ENCODE data around the gene RNF133. TPM values are rescaled to one million over a fixed set of nuclear protein-coding genes. Genes with fewer than 3 reads are reported as not detected.

RNF133 gene
- total RNA-seq (2014; rRNA removed; shearing (Covaris generic)), result not detected in 2 replicates

- no peak for DNase-seq (ENCODE audit: low read depth)
Measured at GRCh38 chr7:122699017-122699416, at the start of gene RNF133. Gene RNF133 (minus strand): TSS chr7:122699117. CDS start chr7:122698918, 199 bp downstream.

- no peak for DNase-seq (ENCODE audit: low read depth)
Measured at GRCh38 chr7:122748195-122748594, 49.3 kb upstream of the RNF133 start.

- DNase-seq (ENCODE audit: low read depth), result no peak
Measured at GRCh38 chr7:122746948-122747347, 48.0 kb upstream of the RNF133 start.

GRCh38 chr7:122743211-122743610 is 44.3 kb upstream of the RNF133 start:
- DNase-seq (ENCODE audit: low read depth), result no peak

- no peak for DNase-seq (ENCODE audit: low read depth)
Measured at GRCh38 chr7:122738947-122739346, 40.0 kb upstream of the RNF133 start.

GRCh38 chr7:122736183-122736582 is 37.3 kb upstream of the RNF133 start:
- no peak for DNase-seq (ENCODE audit: low read depth)

GRCh38 chr7:122727759-122728158 is 28.8 kb upstream of the RNF133 start:
- DNase-seq (ENCODE audit: low read depth), result no peak

GRCh38 chr7:122727354-122727753 is 28.4 kb upstream of the RNF133 start:
- no peak for DNase-seq (ENCODE audit: low read depth)

GRCh38 chr7:122726881-122727280 is 28.0 kb upstream of the RNF133 start:
- no peak for DNase-seq (ENCODE audit: low read depth)

GRCh38 chr7:122724366-122724765 is 25.4 kb upstream of the RNF133 start:
- no peak for DNase-seq (ENCODE audit: low read depth)

- DNase-seq (ENCODE audit: low read depth), result no peak
Measured at GRCh38 chr7:122719010-122719578, 20.2 kb upstream of the RNF133 start.

GRCh38 chr7:122717356-122718089 is 18.6 kb upstream of the RNF133 start:
- no peak for DNase-seq (ENCODE audit: low read depth)

GRCh38 chr7:122715183-122715582 is 16.3 kb upstream of the RNF133 start:
- DNase-seq (ENCODE audit: low read depth), result no peak

- DNase-seq (ENCODE audit: low read depth), result no peak
Measured at GRCh38 chr7:122710916-122711315, 12.0 kb upstream of the RNF133 start.

GRCh38 chr7:122709930-122710646 is 11.2 kb upstream of the RNF133 start:
- DNase-seq (ENCODE audit: low read depth), result no peak

- no peak for DNase-seq (ENCODE audit: low read depth)
Measured at GRCh38 chr7:122706836-122707235, 7.9 kb upstream of the RNF133 start.

GRCh38 chr7:122702872-122703510 is 4.1 kb upstream of the RNF133 start, which contains the start of gene RNF148:
Gene RNF148 (minus strand): TSS chr7:122702922. CDS start chr7:122702750, 172 bp downstream.
- peak; percentile 23 for DNase-seq (ENCODE audit: low read depth)

- no peak for DNase-seq (ENCODE audit: low read depth)
Measured at GRCh38 chr7:122695816-122696215, 3.1 kb downstream of the RNF133 start.

GRCh38 chr7:122694697-122695096 is 4.2 kb downstream of the RNF133 start:
- DNase-seq (ENCODE audit: low read depth), result no peak

GRCh38 chr7:122692769-122693309 is 6.1 kb downstream of the RNF133 start:
- DNase-seq (ENCODE audit: low read depth), result no peak

- DNase-seq (ENCODE audit: low read depth), result no peak
Measured at GRCh38 chr7:122691569-122692235, 7.2 kb downstream of the RNF133 start.
